ENCODE measurements around the gene ROR1.

ROR1 gene

DNA sequence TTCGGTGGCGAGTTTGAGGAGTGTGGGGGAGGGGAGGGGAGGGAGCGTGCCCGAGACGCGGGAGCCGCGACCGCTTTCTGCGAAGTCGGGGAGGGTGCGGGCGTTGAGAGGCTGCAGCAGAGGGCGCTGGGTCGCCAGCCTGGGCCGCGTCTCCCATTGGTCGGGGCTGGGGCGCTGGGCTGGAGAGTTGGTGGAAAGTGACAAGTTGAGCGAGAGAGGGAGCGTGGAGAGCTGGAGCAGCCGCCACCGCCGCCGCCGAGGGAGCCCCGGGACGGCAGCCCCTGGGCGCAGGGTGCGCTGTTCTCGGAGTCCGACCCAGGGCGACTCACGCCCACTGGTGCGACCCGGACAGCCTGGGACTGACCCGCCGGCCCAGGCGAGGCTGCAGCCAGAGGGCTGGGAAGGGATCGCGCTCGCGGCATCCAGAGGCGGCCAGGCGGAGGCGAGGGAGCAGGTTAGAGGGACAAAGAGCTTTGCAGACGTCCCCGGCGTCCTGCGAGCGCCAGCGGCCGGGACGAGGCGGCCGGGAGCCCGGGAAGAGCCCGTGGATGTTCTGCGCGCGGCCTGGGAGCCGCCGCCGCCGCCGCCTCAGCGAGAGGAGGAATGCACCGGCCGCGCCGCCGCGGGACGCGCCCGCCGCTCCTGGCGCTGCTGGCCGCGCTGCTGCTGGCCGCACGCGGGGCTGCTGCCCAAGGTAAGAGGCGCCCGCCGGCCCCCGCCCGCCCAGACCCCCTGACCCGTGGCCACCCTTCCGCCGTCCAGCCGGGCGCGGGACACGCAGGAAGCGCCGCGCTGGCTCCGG lies at the start of gene ROR1:
Gene ROR1, plus strand, starts transcription at position 203 of the 802 bp plus-strand sequence.
- no peak for DNase-seq

DNA sequence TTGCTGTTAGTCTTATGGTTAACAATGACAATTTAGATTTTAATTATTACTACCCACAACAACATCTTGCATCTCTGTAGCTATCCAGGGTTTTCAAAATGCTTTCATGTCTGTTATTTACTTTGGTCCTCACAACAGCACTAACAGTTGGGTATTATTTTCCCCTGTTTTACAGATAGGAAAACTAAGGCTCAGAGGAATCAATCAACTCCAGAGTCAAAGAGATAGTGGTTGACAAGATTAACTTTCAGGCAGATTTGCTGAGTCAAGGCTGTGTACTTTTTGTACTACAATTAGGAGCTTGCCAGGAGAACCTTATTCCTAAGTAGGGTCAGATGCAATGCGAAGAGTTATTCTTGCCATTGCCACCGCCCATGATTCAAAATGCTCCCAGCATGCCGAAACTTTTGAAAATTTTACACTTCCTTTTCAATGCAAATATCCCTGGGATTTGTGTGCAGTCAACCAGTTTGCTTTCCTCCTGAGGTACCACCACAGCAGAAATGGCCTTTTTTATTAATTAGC lies 49.4 kb upstream of the ROR1 start:
- DNase-seq = no peak

DNA sequence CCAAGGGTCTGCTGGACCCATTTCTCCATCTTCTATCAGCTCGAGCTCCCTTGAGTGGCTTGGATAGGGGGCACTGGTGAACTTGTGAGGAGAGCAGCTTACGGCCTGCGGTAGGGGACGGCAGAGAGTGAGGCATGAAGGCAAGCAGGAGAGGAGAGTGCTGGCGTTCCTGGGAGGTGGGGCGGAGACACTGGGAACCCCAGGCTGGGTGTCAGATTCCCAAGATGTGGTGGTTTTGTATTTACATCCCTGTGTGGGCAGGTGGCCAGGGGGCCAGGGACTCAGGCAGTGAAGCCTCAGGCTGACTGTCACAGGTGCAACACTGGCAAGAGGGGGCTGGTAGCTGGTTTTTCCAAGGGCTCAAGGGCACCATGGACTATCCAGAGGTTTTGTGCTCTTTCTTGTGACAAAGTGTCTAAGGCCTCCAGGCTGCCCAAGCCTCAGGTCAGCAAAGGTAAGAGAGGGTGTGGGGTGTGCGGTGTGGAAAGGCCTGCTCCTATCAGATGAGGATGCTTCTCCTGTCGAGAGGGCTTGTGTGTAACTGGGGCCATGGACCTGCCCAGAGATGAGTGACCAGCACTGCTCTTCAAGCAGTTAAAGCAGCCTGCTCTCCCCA lies 45.1 kb upstream of the ROR1 start:
- no peak for DNase-seq

DNA sequence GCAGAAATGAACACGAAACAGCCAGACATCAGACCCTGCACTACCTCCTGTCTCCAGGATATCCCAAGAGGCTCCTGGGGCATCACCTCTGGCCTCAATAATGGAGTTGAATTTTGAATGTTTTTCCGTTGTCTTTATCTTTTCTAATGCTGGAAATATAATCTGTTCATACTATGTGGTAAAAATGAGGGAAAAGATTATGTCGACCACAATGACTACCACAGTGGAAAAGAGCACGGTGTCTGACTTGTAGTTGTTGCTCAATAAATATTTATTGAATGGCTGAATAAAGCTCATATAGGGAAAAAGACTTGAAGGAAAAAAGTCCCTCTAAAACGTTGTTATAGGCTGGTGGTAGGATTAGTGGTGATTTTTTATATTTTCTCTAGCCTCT lies 44.6 kb upstream of the ROR1 start:
- DNase-seq = no peak

DNA sequence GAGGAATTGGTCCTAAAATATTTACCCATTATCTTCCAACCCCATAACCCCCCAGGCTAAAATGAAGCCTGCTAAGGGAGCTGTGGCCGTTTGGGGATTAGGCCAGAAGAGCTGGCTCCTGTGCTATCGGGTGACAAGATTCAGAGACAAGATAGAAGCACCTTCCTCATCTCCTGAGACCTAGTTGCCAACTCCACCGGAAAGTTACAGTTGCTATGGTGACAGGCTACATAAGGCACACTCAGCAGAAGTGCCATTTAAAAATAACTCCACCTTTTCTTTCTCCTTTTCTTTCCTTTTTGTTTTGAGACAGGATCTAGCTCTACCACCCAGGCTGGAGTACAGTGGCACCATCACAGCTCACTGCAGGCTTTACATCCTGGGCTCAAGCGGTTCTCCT lies 43.6 kb upstream of the ROR1 start:
- DNase-seq = no peak

DNA sequence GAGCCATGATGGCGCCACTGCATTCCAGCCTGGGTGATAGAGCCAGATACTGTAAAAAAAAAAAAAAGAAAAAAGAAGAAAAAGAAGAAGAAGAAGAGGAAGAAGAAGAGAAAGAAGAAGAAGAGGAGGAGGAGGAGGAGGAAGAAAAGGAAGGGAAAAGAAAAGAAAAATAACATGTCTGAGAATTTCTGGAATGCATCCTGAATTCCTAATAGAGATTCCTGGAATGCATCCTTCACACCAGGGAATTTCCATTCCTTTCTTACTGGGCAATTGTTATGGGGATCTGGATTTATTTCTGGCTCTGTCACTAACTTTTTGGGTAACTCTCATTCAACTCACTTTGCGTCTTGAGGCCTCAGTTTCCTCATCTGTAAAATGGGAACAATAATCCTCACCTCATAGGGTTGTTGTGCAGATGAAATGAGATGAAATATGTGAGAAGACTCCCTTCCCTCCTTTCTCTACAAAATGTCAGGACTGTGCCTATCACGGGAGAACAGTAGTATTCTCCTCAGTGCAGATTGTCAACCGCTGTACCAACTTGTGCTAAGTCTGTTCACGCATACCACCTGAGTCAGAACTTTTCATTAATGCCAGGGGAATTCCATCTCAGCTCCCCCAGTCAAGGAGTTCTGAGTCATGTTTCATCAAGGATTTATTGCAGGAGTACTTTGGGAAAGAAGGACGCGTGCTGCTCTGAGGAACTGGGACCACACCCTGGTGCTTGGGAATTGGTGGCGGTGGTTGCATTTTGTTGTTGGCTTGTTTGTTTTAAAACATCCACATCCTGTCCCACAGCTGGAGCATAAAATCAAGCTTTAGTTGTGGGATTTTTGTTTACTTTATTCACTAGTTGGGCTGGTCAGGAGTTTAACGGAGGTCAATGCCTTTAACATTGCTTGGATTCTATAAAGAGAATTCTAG lies 42.4 kb upstream of the ROR1 start:
- DNase-seq = no peak

DNA sequence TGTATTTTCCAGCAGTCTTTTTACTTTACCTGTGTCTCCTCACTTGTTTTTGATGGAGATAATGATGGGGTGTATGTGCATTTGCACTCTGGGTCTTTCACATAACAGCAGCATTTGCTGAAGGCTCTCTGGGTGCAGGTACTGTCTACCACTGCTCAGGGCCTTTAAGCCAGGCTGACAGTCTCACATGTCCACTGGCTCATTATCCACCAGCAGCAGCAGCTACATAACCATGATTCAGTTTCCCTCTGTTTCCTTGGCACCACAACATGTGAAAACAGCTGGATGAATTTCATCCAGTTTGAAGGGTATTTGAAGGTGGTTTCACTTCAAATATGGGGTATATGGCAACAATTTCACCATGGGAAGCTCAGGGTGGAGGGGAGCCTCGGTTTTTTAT lies 41.2 kb upstream of the ROR1 start:
- DNase-seq = no peak

DNA sequence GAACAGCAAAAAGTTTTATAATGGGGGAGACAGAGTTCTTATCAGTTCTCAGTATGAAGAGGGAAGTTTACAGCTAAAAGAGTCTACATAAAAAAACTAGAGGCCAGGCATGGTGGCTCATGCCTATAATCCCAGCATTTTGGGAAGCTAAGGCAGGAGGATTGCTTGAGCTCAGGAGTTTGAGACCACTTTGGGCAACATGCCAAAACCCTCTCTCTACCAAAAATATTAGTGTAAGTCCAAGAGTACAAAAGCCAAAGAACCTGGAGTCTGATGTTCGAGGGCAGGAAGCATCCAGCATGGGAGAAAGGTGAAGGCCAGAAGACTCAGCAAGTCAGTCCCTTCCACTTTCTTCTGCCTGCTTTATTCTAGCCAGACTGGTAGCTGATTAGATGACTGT lies 35.0 kb upstream of the ROR1 start:
- no peak for DNase-seq

DNA sequence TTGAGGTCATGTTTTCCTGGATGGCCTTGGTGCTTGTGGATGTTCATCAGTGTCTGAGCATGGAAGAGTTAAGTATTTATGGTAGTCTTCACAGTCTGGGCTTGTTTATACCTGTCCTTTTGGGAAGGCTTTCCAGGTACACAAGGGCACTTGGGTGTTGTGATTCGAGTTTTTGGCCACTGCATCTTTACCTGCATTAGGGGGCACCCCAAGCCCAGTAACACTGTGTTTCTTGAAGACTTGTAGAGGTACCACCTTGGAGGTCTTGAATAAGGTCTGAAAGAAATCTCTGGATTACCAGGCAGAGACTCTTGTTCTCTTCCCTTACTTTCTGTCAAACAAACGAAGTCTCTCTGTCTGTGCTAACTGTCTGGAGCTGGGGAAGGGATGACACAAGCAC lies 34.4 kb upstream of the ROR1 start:
- no peak for DNase-seq

DNA sequence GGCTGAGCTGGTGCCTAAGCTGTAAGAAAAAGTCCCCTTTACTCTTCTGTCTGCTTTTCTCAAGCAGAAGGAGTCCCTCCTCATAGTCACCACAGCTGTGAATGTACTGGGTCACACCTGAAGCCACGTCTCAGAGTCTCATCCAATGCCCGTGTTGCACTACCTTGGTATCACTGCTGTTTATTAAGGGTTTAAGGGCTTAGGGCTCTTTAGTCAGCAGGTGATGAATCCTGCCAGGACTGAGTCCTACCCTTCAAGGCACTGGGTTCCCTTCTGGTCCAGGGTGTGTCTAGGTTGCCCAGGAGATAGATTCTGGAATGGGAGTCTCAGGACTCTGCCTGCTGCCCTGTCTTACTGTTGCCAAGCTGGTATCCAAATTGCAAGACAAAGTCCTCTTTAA lies 33.4 kb upstream of the ROR1 start:
- no peak for DNase-seq

DNA sequence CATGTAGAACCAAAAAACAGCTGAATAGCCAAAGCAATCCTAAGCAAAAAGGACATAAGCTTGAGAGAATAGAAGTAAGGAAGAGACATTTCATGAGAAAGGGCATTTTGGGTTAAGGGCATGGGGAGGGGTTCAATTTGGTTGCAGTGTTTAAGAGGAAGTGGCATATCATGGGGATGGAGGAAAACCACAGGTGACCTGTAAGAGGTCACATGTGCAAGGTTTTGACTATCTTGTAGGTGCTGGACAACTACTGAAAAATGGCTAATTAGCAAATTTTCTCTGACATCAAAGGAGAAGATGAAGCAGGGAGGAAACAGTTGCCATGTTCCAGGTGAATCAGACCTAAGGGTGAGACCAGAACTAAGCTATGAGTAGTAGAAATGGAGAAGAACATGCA lies 31.3 kb upstream of the ROR1 start:
- no peak for DNase-seq

DNA sequence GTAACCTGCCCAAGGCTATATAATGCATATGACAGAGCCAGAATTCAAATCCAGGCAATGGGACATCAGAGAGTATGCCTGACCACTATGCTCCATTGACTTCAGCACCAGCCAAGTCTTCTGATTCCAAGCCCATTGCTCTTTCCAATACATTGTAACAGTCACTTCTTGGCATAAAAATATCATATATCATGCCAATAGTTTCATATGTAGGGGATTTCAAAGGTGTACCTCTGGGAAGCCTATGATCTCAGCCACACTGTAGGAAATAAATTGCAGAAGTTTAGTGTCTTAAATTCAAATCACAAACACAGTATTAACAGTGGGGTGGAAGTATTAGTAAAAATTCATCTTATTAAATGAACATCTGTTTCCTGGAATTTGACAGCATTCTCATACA lies 30.0 kb upstream of the ROR1 start:
- no peak for DNase-seq

DNA sequence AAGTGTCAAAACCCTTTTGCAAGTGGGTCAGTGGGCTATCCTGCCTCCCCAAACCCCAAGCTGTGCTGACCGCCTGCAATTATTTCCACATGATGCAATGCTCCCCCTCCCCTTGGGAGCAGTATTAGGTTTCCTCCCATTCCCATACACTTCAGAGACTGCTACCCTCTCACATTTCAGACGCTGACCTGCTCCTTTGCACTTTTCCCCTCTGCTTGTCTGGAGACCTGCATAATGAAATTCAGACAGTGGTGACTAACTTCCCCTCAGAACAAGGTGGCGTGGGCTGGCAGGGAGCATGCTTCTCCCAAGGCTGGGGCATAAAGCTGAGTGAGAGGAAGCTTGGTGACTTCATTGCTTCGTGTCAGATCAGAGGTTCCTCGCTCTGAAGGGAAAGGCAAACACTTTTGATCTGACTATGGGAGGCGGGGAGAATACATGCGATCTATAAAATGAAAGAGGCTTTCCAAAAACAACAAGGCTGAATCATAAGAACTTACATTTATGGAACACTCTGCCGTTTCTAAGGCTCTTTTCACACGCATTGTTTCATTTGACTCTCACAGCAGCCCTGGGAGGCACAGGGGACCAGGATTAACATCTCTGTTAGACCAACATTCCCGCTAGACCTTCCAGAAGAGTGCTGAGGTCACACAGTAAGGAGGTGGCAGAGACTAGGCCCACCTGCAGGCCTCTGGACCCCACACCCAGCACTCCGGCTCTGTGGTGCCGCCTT lies 27.5 kb upstream of the ROR1 start:
- DNase-seq = no peak

DNA sequence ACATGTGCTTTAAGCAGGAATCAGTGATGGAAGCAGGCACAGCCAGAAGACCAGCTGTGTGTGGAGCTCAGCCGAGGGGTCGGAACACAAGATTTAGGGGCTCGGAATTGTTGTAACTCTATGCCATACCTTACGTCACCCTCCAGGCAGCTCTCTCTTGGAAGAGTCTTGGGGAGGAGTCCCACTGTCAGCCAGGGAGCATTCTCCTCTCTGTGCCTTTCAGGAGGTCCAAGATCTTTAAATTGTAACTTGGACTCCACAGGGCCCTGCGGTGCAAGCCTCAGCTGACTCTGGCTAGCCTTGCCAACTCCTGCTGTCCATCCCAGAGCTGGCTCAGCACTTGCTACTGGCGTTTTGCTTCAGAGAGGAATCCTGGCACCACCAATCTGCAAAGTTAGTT lies 26.4 kb upstream of the ROR1 start:
- DNase-seq = no peak

DNA sequence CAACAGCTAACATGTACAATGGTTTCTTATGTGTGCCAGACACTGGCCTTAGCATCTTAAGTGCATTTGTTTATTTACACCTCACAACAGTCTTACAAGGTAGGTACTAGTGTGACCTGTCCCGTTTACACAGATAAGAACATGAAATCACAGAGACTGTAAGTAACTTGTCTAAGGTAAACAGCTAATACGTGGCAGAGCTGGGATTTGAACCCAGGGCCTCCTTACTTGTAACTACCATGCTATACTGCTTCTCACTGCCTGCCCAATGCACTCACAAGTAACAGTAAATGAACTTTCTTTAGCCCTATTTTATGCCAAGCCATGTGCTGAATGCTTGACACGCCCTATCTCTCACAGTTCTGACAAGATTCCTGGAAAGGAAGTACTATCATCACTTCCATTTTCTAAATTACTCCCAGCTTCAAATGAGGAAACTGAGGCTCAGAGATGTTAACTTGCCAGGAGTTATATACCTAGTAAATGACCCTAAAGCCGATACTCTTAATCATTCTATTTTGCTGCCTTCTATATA lies 25.7 kb upstream of the ROR1 start:
- no peak for DNase-seq

DNA sequence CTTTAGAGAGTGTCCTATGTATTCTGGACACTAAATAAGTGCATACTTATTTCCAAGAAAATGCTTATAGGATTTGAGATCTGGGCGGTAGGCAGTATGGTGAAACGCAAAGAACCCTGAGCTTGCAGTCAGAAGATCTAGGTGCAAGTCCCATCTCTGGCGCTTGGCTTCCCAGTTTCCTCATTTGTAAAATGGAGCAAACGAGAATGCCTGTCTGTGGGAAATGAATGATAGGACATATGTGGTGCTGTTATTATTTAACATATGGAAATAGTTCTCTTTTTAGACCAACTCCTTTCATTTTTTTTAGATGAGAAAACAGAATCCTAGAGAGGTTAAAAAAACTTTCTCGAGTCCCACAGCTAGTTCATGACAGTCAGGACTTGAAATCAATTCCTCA lies 25.2 kb upstream of the ROR1 start:
- DNase-seq = no peak

DNA sequence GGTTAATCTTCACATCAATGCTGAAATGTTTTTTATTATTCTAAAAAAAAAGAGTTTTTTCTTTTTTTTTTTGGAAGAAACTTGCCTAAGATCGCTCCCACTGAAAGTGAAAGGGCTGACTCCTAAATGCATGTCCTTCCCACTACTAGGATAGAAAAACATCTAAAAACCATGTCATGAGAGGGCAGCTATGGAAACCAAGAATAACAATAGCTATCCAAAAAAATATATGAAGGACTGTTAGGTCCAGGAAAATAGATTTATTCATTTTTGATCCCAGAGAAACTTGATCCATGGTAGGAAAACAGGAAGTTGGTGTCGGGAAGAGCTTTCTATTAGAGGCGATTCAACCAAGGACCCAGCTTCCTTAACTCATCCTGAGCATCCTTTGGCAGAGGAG lies 23.1 kb upstream of the ROR1 start:
- no peak for DNase-seq

DNA sequence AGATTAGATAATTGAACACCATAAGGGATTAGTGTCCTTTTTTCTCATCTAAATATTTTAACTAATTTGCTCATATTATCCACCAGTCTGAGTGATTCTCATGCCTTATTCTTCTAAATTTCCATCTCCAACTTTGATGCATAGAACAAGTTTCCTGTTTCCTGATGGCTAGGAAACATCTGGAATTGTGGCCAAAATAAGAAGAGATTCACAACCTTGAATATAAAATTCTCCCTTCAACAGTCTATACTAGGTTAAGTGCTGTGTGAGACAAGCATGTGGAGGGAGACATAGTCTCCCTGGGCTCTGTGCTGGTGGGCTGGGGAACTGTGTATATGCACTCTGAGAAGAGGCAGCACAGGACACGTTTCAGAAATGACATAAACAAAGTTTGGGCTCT lies 21.6 kb upstream of the ROR1 start:
- DNase-seq = no peak

DNA sequence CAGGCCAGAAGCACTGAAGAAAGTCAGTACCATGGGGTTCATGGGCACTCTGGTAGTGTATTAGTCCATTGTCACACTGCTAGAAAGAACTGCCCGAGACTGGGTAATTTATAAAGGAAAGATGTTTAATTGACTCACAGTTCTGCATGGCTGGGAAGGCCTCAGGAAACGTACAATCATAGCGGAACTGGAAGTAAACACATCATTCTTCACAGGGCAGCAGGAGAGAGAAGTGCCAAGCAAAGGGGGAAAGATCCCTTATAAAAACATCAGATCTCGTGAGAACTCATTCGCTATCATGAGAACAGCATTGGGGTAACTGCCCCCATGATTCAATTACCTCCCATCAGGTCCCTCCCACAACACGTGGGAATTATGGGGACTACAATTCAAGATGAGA lies 20.2 kb upstream of the ROR1 start:
- DNase-seq = no peak

DNA sequence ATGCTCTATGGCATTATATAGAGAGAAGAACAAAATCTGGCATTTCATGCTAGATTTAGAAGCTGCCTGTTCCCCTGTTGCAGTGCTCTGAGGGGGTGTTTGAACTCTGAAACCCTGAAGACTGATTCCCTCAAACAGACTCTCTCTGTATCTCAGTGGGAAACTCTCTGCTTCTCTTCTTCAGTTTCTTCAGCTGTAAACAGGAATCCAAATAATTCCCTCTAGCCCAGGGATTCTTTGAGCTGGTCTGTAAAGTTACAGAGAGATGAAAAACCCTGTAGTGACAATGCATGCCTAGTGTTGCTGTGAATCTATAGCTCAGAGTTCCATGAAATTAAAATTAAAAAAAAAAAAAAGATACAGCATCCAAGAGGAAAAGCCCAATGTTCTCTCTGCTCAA lies 17.0 kb upstream of the ROR1 start:
- no peak for DNase-seq

DNA sequence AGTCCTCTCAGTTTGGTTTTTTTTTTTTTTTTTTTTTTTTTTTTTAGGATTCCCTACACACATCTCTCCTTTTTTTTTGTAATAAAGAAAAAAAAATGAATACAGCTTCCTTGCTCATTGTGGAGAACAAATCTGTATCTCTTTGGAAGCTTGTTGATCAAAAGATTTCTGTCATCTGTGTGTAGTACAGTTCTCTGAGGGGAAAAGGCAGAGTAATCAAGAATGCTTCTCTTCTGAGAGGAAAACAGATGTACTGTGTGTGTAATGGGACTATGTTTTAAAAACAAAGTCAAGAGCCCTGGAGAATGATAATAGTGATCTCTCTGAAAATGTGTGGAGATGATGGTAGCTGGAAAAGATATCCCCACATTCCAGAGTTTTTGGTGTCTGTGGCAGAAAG lies 16.5 kb upstream of the ROR1 start:
- DNase-seq = no peak

DNA sequence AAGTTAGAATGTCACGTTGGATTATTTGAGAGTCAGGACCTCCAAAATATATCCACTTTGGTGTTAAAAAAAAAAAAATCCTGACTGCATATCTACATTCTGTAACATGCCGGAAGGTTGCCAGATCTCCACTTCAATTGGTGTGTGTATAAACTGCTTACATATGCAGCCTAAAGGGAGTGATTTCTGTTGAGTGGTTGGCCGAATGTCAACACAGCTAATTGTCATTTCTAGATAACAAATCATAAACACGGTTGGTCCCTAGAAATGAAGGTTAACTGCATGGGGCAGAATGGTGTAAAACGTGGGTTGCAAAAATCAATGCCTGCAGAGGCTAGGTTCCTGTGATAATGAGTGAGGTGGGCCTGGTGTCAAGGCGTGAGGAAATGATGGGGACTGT lies 15.0 kb upstream of the ROR1 start:
- no peak for DNase-seq

DNA sequence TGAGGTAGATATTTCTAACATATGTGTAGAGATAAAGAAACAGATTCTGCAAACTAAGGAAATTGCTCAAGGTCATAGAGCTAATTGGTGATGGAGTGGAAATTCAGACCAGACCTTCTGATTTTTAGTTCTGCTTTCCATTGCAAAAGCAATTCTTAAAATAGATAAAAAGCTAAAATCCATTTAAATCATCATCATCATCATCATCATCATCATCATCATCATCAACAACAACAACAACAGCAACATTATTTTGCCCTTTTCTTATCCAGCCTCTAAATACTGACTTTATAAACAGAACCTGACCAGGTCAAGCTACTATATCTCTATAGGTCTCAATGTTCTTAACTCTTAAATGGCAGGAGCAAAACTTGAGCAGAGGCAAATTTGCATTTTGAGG lies 14.0 kb upstream of the ROR1 start:
- DNase-seq = no peak
